HL-60 (cell line): ENCODE measurements around the gene TICAM1.

ENCODE experiments used
- DNase-seq, 2 experiments: peaks; one replicate each; pipeline ENCODE4 v3.0.0-alpha.2; 2010 to 2020; ENCODE audit warnings: low read depth in 1 of 2, low spot score in 1 of 2
- H3K27ac ChIP-seq: fragments of 250-450 bp; sonication (Bioruptor Pico); replicated peaks from 2 replicates; pipeline ENCODE4 v1.5.1; 2020; ENCODE audit warnings: mild to moderate bottlenecking, moderate library complexity
- H3K27me3 ChIP-seq: fragments of 250-450 bp; sonication (Bioruptor Pico); 2 replicates; pipeline ENCODE4 v1.5.1; 2021; ENCODE audit warnings: mild to moderate bottlenecking, moderate library complexity; ENCODE audit not compliant: insufficient read depth, poor library complexity, severe bottlenecking
- H3K4me3 ChIP-seq: replicated peaks from 2 replicates; pipeline ENCODE4 v1.5.1; 2011; ENCODE audit warnings: mild to moderate bottlenecking, control low read depth, low read length; ENCODE audit not compliant: insufficient read depth
- CTCF ChIP-seq: IDR thresholded peaks from one replicate; pipeline ENCODE4 v1.5.1; 2011; ENCODE audit warnings: low read length, control low read depth, inconsistent platforms; ENCODE audit not compliant: insufficient read depth
- GABPA ChIP-seq: IDR thresholded peaks from 2 replicates; pipeline ENCODE4 v1.6.1; 2012; ENCODE audit warnings: low read depth
- POLR2AphosphoS5 ChIP-seq: IDR thresholded peaks from 2 replicates; pipeline ENCODE4 v1.6.1; 2012; ENCODE audit warnings: low read depth
- SPI1 ChIP-seq: IDR thresholded peaks from 2 replicates; pipeline ENCODE4 v1.6.1; 2012; ENCODE audit warnings: low read depth, mild to moderate bottlenecking, borderline replicate concordance
- TF ChIP-seq, protein P1 (sequence below): IDR thresholded peaks from 2 replicates; pipeline ENCODE4 v1.6.1; 2012; ENCODE audit warnings: low read depth; ENCODE audit not compliant: insufficient replicate concordance

Gene TICAM1

GRCh38 chr19:4870025-4870700, 38.7 kb upstream of the TICAM1 start:
- TF ChIP-seq GABPA: no peak
- peak; percentile 89 for TF ChIP-seq SPI1
- Histone ChIP-seq H3K4me3 (no peak overlapping the region), H3K27ac (peak overlapping the region; percentile 45), H3K27me3 (no peaks in the 10 kb centered on the region)
- peak; percentile 91 to 92 for DNase-seq

- no peaks in the 10 kb centered on the region for H3K27me3 ChIP-seq
- TF ChIP-seq POLR2AphosphoS5: no peak
- TF ChIP-seq, protein P1, sequence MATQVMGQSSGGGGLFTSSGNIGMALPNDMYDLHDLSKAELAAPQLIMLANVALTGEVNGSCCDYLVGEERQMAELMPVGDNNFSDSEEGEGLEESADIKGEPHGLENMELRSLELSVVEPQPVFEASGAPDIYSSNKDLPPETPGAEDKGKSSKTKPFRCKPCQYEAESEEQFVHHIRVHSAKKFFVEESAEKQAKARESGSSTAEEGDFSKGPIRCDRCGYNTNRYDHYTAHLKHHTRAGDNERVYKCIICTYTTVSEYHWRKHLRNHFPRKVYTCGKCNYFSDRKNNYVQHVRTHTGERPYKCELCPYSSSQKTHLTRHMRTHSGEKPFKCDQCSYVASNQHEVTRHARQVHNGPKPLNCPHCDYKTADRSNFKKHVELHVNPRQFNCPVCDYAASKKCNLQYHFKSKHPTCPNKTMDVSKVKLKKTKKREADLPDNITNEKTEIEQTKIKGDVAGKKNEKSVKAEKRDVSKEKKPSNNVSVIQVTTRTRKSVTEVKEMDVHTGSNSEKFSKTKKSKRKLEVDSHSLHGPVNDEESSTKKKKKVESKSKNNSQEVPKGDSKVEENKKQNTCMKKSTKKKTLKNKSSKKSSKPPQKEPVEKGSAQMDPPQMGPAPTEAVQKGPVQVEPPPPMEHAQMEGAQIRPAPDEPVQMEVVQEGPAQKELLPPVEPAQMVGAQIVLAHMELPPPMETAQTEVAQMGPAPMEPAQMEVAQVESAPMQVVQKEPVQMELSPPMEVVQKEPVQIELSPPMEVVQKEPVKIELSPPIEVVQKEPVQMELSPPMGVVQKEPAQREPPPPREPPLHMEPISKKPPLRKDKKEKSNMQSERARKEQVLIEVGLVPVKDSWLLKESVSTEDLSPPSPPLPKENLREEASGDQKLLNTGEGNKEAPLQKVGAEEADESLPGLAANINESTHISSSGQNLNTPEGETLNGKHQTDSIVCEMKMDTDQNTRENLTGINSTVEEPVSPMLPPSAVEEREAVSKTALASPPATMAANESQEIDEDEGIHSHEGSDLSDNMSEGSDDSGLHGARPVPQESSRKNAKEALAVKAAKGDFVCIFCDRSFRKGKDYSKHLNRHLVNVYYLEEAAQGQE: no peak
- TF ChIP-seq CTCF: no peak
- no peak for TF ChIP-seq SPI1
- no peak for TF ChIP-seq GABPA
- H3K4me3 ChIP-seq: no peak overlapping the region
- DNase-seq: no peak
- no peak overlapping the region for H3K27ac ChIP-seq
Measured at GRCh38 chr19:4868286-4868834, 36.8 kb upstream of the TICAM1 start.

DNA sequence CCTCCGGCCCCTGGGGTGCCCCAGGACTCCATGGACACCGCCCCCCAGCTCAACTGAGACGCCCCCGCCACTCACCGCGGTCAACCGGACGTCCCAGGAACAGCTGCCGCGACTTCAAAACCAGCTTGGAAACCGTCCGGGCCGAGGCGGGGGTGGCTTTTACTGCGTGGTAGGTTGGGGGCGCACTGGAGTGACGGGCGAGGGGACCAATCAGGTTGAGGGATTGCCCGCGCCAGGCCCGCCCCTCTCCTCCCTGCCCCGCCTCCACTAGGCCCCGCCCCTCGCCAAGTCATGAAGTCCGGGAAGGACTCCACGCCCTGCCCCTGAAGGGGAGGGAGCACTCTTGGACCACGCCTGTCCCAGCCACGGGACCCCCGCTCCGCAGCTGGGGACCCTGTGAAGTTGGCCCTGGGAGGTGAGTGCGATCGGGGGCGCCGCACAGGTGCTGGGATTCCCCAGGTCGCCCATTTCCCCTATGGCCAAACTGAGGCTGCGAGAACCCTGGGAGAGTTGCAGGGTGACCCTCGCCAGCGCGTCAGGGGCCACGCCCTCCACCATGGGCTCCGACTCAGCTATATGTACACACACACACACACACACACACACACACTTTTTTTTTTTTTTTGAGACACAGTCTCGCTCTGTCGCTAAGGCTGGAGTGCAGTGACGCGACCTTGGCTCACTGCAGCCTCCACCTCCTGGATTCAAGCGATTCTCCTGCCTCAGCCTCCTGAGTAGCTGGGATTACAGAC, 36.2 kb upstream of the TICAM1 start, which contains the start of gene PLIN3:
TSS of gene PLIN3 (minus strand) at position 134 of the 752 bp plus-strand sequence. CDS start 6,273 bp downstream, outside the sequence.
- Histone ChIP-seq H3K27me3 (no peaks in the 10 kb centered on the region), H3K4me3 (peak within 1 kb of the TSS; percentile 88), H3K27ac (peak within 1 kb of the TSS; percentile 73)
- TF ChIP-seq POLR2AphosphoS5: 0 out of 2 replicates have a peak, but pooled peaks have one; percentile 13
- TF ChIP-seq, protein P1: no peak
- DNase-seq: peak; percentile 89 to 95

- peak; percentile 63 to 64 for DNase-seq
- TF ChIP-seq, protein P1: no peak
- peak; percentile 42; the same call in 1 of the 2 replicates for TF ChIP-seq SPI1
- Histone ChIP-seq H3K4me3 (peak overlapping the region; percentile 88), H3K27me3 (no peaks in the 10 kb centered on the region), H3K27ac (peak overlapping the region; percentile 73)
Measured at GRCh38 chr19:4866595-4867424, 35.3 kb upstream of the TICAM1 start.
